Natural killer cell (primary cell): ENCODE results near the gene ZNF180. TPM values are rescaled to one million over a fixed set of nuclear protein-coding genes. Genes with fewer than 3 reads are reported as not detected.

Source experiments
- ATAC-seq, 3 donors: fragments of 150-1000 bp in 2 of 3; fragments of 200-7000 bp in 1 of 3; cut with Tn5 transposase; 1 replicate in 1 of 3; 2 replicates in 2 of 3; pipeline ENCODE4 v1.10.0; 2021; ENCODE audit warnings: mild to moderate bottlenecking in 2 of 3, moderate library complexity in 2 of 3
- DNase-seq, 2 donors: peaks; one replicate each; pipeline versions ENCODE4 v3.0.0 to v3.0.0-alpha.2; 2013 to 2021; ENCODE audit warnings: mixed read lengths in 1 of 2
- H3K27ac ChIP-seq: one replicate; pipeline ENCODE4 v1.5.1; 2013; ENCODE audit warnings: mild to moderate bottlenecking, low read length
- H3K27me3 ChIP-seq: one replicate; pipeline ENCODE4 v1.6.1; 2013; ENCODE audit warnings: low read length; ENCODE audit not compliant: control insufficient read depth, insufficient read depth
- H3K36me3 ChIP-seq: one replicate; pipeline ENCODE4 v1.6.1; 2013; ENCODE audit warnings: low read length; ENCODE audit not compliant: control insufficient read depth, insufficient read depth
- H3K4me1 ChIP-seq: one replicate; pipeline ENCODE4 v1.6.1; 2013; ENCODE audit warnings: low read length; ENCODE audit not compliant: control insufficient read depth, insufficient read depth
- H3K4me3 ChIP-seq: one replicate; pipeline ENCODE4 v1.5.1; 2013; ENCODE audit warnings: low read length
- H3K9me3 ChIP-seq: one replicate; pipeline ENCODE4 v1.6.1; 2013; ENCODE audit warnings: low read length; ENCODE audit not compliant: control insufficient read depth, insufficient read depth
- H3K27ac Mint-ChIP-seq, 2 donors: one replicate each; pipeline ENCODE4 v1.8.0; 2022; ENCODE audit warnings: mild to moderate bottlenecking in 2 of 2, mixed read lengths in 2 of 2, moderate library complexity in 1 of 2
- H3K27me3 Mint-ChIP-seq, 2 donors: one replicate each; pipeline ENCODE4 v1.8.0; 2022; ENCODE audit warnings: low read depth in 2 of 2, mixed read lengths in 2 of 2
- H3K36me3 Mint-ChIP-seq: one replicate; pipeline ENCODE4 v1.8.0; 2022; ENCODE audit warnings: mixed read lengths
- H3K4me1 Mint-ChIP-seq, 2 donors: one replicate each; pipeline ENCODE4 v1.8.0; 2022; ENCODE audit warnings: mixed read lengths in 2 of 2
- H3K4me3 Mint-ChIP-seq: one replicate; pipeline ENCODE4 v1.8.0; 2022; ENCODE audit warnings: mild to moderate bottlenecking, moderate library complexity, mixed read lengths
- H3K9me3 Mint-ChIP-seq, 2 donors: one replicate each; pipeline ENCODE4 v1.8.0; 2022; ENCODE audit warnings: mixed read lengths in 2 of 2
- CTCF ChIP-seq: fragments of 200-600 bp; IDR thresholded peaks from one replicate; pipeline ENCODE4 v1.8.0; 2022; ENCODE audit warnings: antibody characterized with exemption
- WGBS: methylation state at CpG from one replicate; pipeline ENCODE4 v1.1.7; 2013; ENCODE audit warnings: missing lambda C conversion rate; ENCODE audit not compliant: insufficient coverage; 5-methylcytosine and 5-hydroxymethylcytosine counted together
- intact Hi-C: fragments of 100-400 bp; cut with micrococcal nuclease; formaldehyde crosslinking; loops from one replicate; pipeline ENCODE4 v1.14.2; 2022
- total RNA-seq, 4 donors: library from RNA; stranded (reverse); fragments of 120-200 nt in 1 of 4; gene quantifications; one replicate each; pipeline versions ENCODE4 v1.2.3 to v1.2.4, GENCODE V29; 2013 to 2022

Gene ZNF180
- total RNA-seq, 3 donors from 2014 or later (not counting 1 experiment from before 2014, with no cell fraction given): 6.0 to 8.7 (median 8.0) TPM

- Mint-ChIP-seq H3K36me3 (no peaks in the 10 kb centered on the region), H3K27me3 (no peaks in the 10 kb centered on the region), H3K4me3 (no peak overlapping the region), H3K27ac (no peak overlapping the region), H3K4me1 (no peaks in the 10 kb centered on the region), H3K9me3 (no peaks in the 10 kb centered on the region)
- no peak for TF ChIP-seq CTCF
- Histone ChIP-seq H3K27ac (no peak overlapping the region), H3K27me3 (no peaks in the 10 kb centered on the region), H3K4me1 (no peaks in the 10 kb centered on the region), H3K4me3 (no peak overlapping the region), H3K9me3 (peaks cover 9% of the 10 kb centered on the region), H3K36me3 (no peaks in the 10 kb centered on the region)
- no peak for ATAC-seq
- intact Hi-C loops: no loop called here
- 81% methylated on average over 7 of the region's 7 CpGs for WGBS
- DNase-seq: no peak
These were observed 16.8 kb upstream of the ZNF180 start for GRCh38 chr19:44517146-44517545.

GRCh38 chr19:44515907-44516306 lies 15.6 kb upstream of the ZNF180 start:
- Mint-ChIP-seq H3K36me3 (no peaks in the 10 kb centered on the region), H3K9me3 (no peaks in the 10 kb centered on the region), H3K4me1 (no peaks in the 10 kb centered on the region), H3K27ac (no peak overlapping the region), H3K4me3 (no peak overlapping the region), H3K27me3 (peaks cover 3 to 8% of the 10 kb centered on the region in 2 donors)
- no peak for TF ChIP-seq CTCF
- 100% methylated on average over 1 of the region's 1 CpG for WGBS
- H3K27ac ChIP-seq: no peak overlapping the region
- no peak overlapping the region for H3K4me3 ChIP-seq
- H3K9me3 ChIP-seq: peaks cover 9% of the 10 kb centered on the region
- H3K27me3 ChIP-seq: no peaks in the 10 kb centered on the region
- ATAC-seq (no peak), DNase-seq (no peak)
- intact Hi-C loops: no loop called here
- no peaks in the 10 kb centered on the region for H3K36me3 ChIP-seq
- no peaks in the 10 kb centered on the region for H3K4me1 ChIP-seq

GRCh38 chr19:44515031-44515430 lies 14.7 kb upstream of the ZNF180 start:
- DNase-seq (no peak), ATAC-seq (no peak)
- Histone ChIP-seq H3K27ac (no peak overlapping the region), H3K4me1 (no peaks in the 10 kb centered on the region), H3K36me3 (no peaks in the 10 kb centered on the region), H3K4me3 (no peak overlapping the region), H3K27me3 (no peaks in the 10 kb centered on the region), H3K9me3 (peaks cover 7% of the 10 kb centered on the region)
- Mint-ChIP-seq H3K4me1 (no peaks in the 10 kb centered on the region), H3K27me3 (peaks cover 10 to 16% of the 10 kb centered on the region in 2 donors), H3K4me3 (no peak overlapping the region), H3K9me3 (peaks cover 0 to 3% of the 10 kb centered on the region in 2 donors), H3K27ac (no peak overlapping the region), H3K36me3 (no peaks in the 10 kb centered on the region)
- WGBS: 100% methylated on average over 1 of the region's 3 CpGs
- no peak for TF ChIP-seq CTCF
- intact Hi-C loops: no loop called here
